Bronchial epithelial cell (primary cell): ENCODE data around the gene LATS2. TPM values are rescaled to one million over a fixed set of nuclear protein-coding genes. Genes with fewer than 3 reads are reported as not detected.

Experiments
- DNase-seq: peaks from one replicate; pipeline ENCODE4 v3.0.0-alpha.2; 2010; ENCODE audit warnings: low read depth
- FAIRE-seq: peaks from 2 replicates; lab custom pipeline; 2011; peaks lifted over from hg19 to GRCh38; lab: Jason Lieb, UNC
- H3K27me3 ChIP-seq: 2 replicates; pipeline ENCODE4 v1.5.1; 2011; ENCODE audit warnings: low read length; ENCODE audit not compliant: control insufficient read depth, insufficient read depth
- H3K36me3 ChIP-seq: 2 replicates; pipeline ENCODE4 v1.5.1; 2011; ENCODE audit warnings: low read length; ENCODE audit not compliant: control insufficient read depth, insufficient read depth
- H3K4me3 ChIP-seq: 2 replicates; pipeline ENCODE4 v1.5.1; 2011; ENCODE audit warnings: mild to moderate bottlenecking, low read depth, low read length, control low read depth
- CTCF ChIP-seq: IDR thresholded peaks from 2 replicates; pipeline ENCODE4 v1.5.1; 2011; ENCODE audit warnings: mild to moderate bottlenecking, moderate library complexity, low read length, control low read depth, inconsistent platforms; ENCODE audit not compliant: insufficient read depth, severe bottlenecking
- total RNA-seq: library from RNA; depleted of rRNA; stranded (reverse); fragments of >200 nt; gene quantifications from 2 replicates; pipeline ENCODE4 v1.2.1, GENCODE V29; 2014

LATS2 gene
- total RNA-seq, 1 donor from 2014 or later, result 5.3 TPM

- FAIRE-seq, result no peak
- Histone ChIP-seq H3K36me3 (no peaks in the 10 kb centered on the region), H3K4me3 (no peak overlapping the region), H3K27me3 (no peaks in the 10 kb centered on the region)
- no peak for DNase-seq
- TF ChIP-seq CTCF, result no peak
Observed at GRCh38 chr13:21077788-21078353, 16.5 kb upstream of the LATS2 start.

- Histone ChIP-seq H3K4me3 (no peak overlapping the region), H3K36me3 (no peaks in the 10 kb centered on the region), H3K27me3 (no peaks in the 10 kb centered on the region)
- no peak for DNase-seq
- no peak for FAIRE-seq
- TF ChIP-seq CTCF, result no peak
Observed at GRCh38 chr13:21077076-21077787, 15.8 kb upstream of the LATS2 start.

- peak overlapping the region; percentile 52 for H3K4me3 ChIP-seq
- DNase-seq (no peak), FAIRE-seq (no peak)
- no peaks in the 10 kb centered on the region for H3K27me3 ChIP-seq
- no peak for TF ChIP-seq CTCF
- no peaks in the 10 kb centered on the region for H3K36me3 ChIP-seq
Observed at GRCh38 chr13:21076253-21076652, 14.9 kb upstream of the LATS2 start.

GRCh38 chr13:21075379-21076249, 14.2 kb upstream of the LATS2 start:
- Histone ChIP-seq H3K36me3 (no peaks in the 10 kb centered on the region), H3K27me3 (no peaks in the 10 kb centered on the region), H3K4me3 (peak overlapping the region; percentile 52)
- DNase-seq (no peak), FAIRE-seq (no peak)
- no peak for TF ChIP-seq CTCF

GRCh38 chr13:21075011-21075378, 13.6 kb upstream of the LATS2 start:
- Histone ChIP-seq H3K4me3 (peak overlapping the region; percentile 52), H3K36me3 (no peaks in the 10 kb centered on the region), H3K27me3 (no peaks in the 10 kb centered on the region)
- DNase-seq (no peak), FAIRE-seq (no peak)
- TF ChIP-seq CTCF, result no peak
